SK-N-SH (cell line): ENCODE measurements around the gene ISOC2. TPM values are rescaled to one million over a fixed set of nuclear protein-coding genes. Genes with fewer than 3 reads are reported as not detected.

Experiments used
- CTCF ChIA-PET: fragments of 300-600, 350-600 bp; formaldehyde crosslinking; extraction: SDS; loops from one replicate; lab custom pipeline; 2021; lab: Yijun Ruan, JAX
- POLR2A ChIA-PET: fragments of 350-600 bp; sonication (Branson Sonifier 250); formaldehyde crosslinking; extraction: SDS; loops from one replicate; lab custom pipeline; 2020; ENCODE audit warnings: antibody characterized with exemption, inconsistent platforms; lab: Yijun Ruan, JAX
- DNase-seq: peaks from one replicate; pipeline ENCODE4 v3.0.0; 2012
- H2AFZ ChIP-seq: fragments of 200-600 bp; sonication (generic); 2 replicates; pipeline ENCODE4 v1.8.1; 2016; ENCODE audit warnings: antibody characterized with exemption, mild to moderate bottlenecking, low read depth
- H3F3A ChIP-seq: fragments of 200-600 bp; sonication (generic); replicated peaks from 2 replicates; pipeline ENCODE3; 2016; ENCODE audit warnings: antibody characterized with exemption, mild to moderate bottlenecking; ENCODE audit not compliant: insufficient read depth
- H3K27ac ChIP-seq, 2 experiments: fragments of 200-500 bp in 1 of 2; fragments of 200-600 bp in 1 of 2; sonication (Bioruptor generic) in 1 of 2; sonication (generic), shearing (Covaris generic) in 1 of 2; 2 replicates each; pipeline versions ENCODE4 v1.5.1 to v1.6.1; 2014 to 2016; ENCODE audit warnings: low read depth in 2 of 2, inconsistent platforms in 1 of 2, low read length in 1 of 2, mild to moderate bottlenecking in 1 of 2, mixed read lengths in 1 of 2
- H3K27me3 ChIP-seq: fragments of 200-600 bp; sonication (generic), shearing (Covaris generic); 2 replicates; pipeline ENCODE4 v1.6.1; 2016; ENCODE audit warnings: mixed run types; ENCODE audit not compliant: insufficient read depth
- H3K36me3 ChIP-seq, 2 experiments: fragments of 200-500 bp in 1 of 2; fragments of 200-600 bp in 1 of 2; sonication (Bioruptor generic) in 1 of 2; sonication (generic) in 1 of 2; replicated peaks in 1 of 2; 2 replicates each; pipeline versions ENCODE3 to v1.5.1; 2014 to 2016; ENCODE audit warnings: low read length in 1 of 2, mild to moderate bottlenecking in 1 of 2; ENCODE audit not compliant: insufficient read depth in 2 of 2, control insufficient read depth in 1 of 2
- H3K4me1 ChIP-seq, 2 experiments: fragments of 200-500 bp in 1 of 2; fragments of 200-600 bp in 1 of 2; sonication (Bioruptor generic) in 1 of 2; sonication (generic), shearing (Covaris generic) in 1 of 2; 2 replicates each; pipeline versions ENCODE4 v1.5.1 to v1.6.1; 2014 to 2016; ENCODE audit warnings: low read depth in 1 of 2, low read length in 1 of 2, mixed run types in 1 of 2; ENCODE audit not compliant: insufficient read depth in 2 of 2, control insufficient read depth in 1 of 2
- H3K4me2 ChIP-seq: fragments of 200-600 bp; sonication (generic), shearing (Covaris generic); 2 replicates; pipeline ENCODE4 v1.6.1; 2017; ENCODE audit warnings: mixed run types
- H3K4me3 ChIP-seq, 2 experiments: fragments of 200-500 bp in 1 of 2; fragments of 200-600 bp in 1 of 2; sonication (Bioruptor generic) in 1 of 2; sonication (generic), shearing (Covaris generic) in 1 of 2; 2 replicates each; pipeline versions ENCODE4 v1.5.1 to v1.8.1; 2014 to 2016; ENCODE audit warnings: low read depth in 2 of 2, inconsistent platforms in 1 of 2, low read length in 1 of 2, mild to moderate bottlenecking in 1 of 2, mixed read lengths in 1 of 2, moderate library complexity in 1 of 2
- H3K79me2 ChIP-seq: fragments of 200-600 bp; sonication (generic); 2 replicates; pipeline ENCODE4 v1.8.1; 2017; ENCODE audit warnings: mild to moderate bottlenecking; ENCODE audit not compliant: insufficient read depth
- H3K9ac ChIP-seq: fragments of 200-600 bp; sonication (generic); 2 replicates; pipeline ENCODE4 v1.6.1; 2017; ENCODE audit warnings: mixed run types
- H3K9me2 ChIP-seq: fragments of 200-600 bp; sonication (generic); 2 replicates; pipeline ENCODE4 v1.6.1; 2017; ENCODE audit warnings: mixed run types
- H3K9me3 ChIP-seq: fragments of 200-600 bp; sonication (generic); 2 replicates; pipeline ENCODE4 v1.6.1; 2017; ENCODE audit warnings: mixed run types, mild to moderate bottlenecking, moderate library complexity
- H4K20me1 ChIP-seq: fragments of 200-600 bp; sonication (generic); 2 replicates; pipeline ENCODE4 v1.6.1; 2017; ENCODE audit warnings: mild to moderate bottlenecking, mixed run types; ENCODE audit not compliant: insufficient read depth
- EP300 ChIP-seq, 2 experiments: IDR thresholded peaks; 2 replicates each; pipeline versions ENCODE4 v1.4.0 to v1.6.1; 2012; ENCODE audit warnings: borderline replicate concordance in 1 of 2, low read depth in 1 of 2, low read length in 1 of 2
- FOXJ3 ChIP-seq: sonication (generic); formaldehyde crosslinking; IDR thresholded peaks from 2 replicates; pipeline ENCODE4 v1.5.1; 2020; ENCODE audit warnings: mild to moderate bottlenecking, missing genetic modification reagents
- FOXM1 ChIP-seq: IDR thresholded peaks from 2 replicates; pipeline ENCODE4 v1.4.0; 2012; ENCODE audit warnings: low read depth, mild to moderate bottlenecking
- JUND ChIP-seq: IDR thresholded peaks from 2 replicates; pipeline ENCODE4 v1.4.0; 2012
- MEF2A ChIP-seq: IDR thresholded peaks from 2 replicates; pipeline ENCODE4 v1.4.0; 2012; ENCODE audit warnings: low read depth, borderline replicate concordance
- MXI1 ChIP-seq: IDR thresholded peaks from 2 replicates; pipeline ENCODE4 v1.6.1; 2012; ENCODE audit warnings: mild to moderate bottlenecking, low read depth, low read length, improper control_type of control experiment
- NFIC ChIP-seq: IDR thresholded peaks from 2 replicates; pipeline ENCODE4 v1.4.0; 2012; ENCODE audit warnings: borderline replicate concordance
- PBX3 ChIP-seq: IDR thresholded peaks from 2 replicates; pipeline ENCODE4; 2012
- RCOR1 ChIP-seq: fragments of 150-350 bp; IDR thresholded peaks from 2 replicates; pipeline ENCODE4 v1.6.1; 2017; ENCODE audit warnings: antibody characterized with exemption, low read length
- RFX5 ChIP-seq: IDR thresholded peaks from 2 replicates; pipeline ENCODE4 v1.6.1; 2012; ENCODE audit warnings: mild to moderate bottlenecking, improper control_type of control experiment, low read length
- RXRA ChIP-seq: IDR thresholded peaks from 2 replicates; pipeline ENCODE4 v1.4.0; 2012; ENCODE audit warnings: low read depth, mild to moderate bottlenecking, borderline replicate concordance
- SIN3A ChIP-seq: IDR thresholded peaks from 2 replicates; pipeline ENCODE4 v1.6.1; 2012; ENCODE audit warnings: low read depth, mild to moderate bottlenecking, low read length, moderate library complexity, borderline replicate concordance
- SMC3 ChIP-seq: IDR thresholded peaks from 2 replicates; pipeline ENCODE4 v1.6.1; 2012; ENCODE audit warnings: low read depth, low read length, improper control_type of control experiment
- TAF1 ChIP-seq: IDR thresholded peaks from 2 replicates; pipeline ENCODE4 v1.6.1; 2012; ENCODE audit warnings: low read depth, mild to moderate bottlenecking, low read length, moderate library complexity, borderline replicate concordance
- TEAD4 ChIP-seq: IDR thresholded peaks from 2 replicates; pipeline ENCODE4 v1.4.0; 2012; ENCODE audit warnings: mild to moderate bottlenecking, borderline replicate concordance; ENCODE audit not compliant: insufficient read depth
- WGBS: methylation state at CpG from one replicate; pipeline ENCODE4 v1.1.6; 2017; ENCODE audit warnings: low lambda C conversion rate; 5-methylcytosine and 5-hydroxymethylcytosine counted together
- polyA plus RNA-seq, 3 experiments: library from polyadenylated mRNA; depleted of rRNA; stranded (reverse); fragments of >200 nt; gene quantifications; 2 replicates each; pipeline ENCODE4 v1.2.3, GENCODE V29; 2012
- TF ChIP-seq, protein P1 (sequence below): IDR thresholded peaks from 2 replicates; pipeline ENCODE4 v1.6.1; 2012; ENCODE audit warnings: mild to moderate bottlenecking, low read depth, low read length, moderate library complexity
- TF ChIP-seq, protein P2 (sequence below): IDR thresholded peaks from 2 replicates; pipeline ENCODE4 v1.4.0; 2012; ENCODE audit warnings: low read depth
- TF ChIP-seq, protein P3 (sequence below): IDR thresholded peaks from 2 replicates; pipeline ENCODE4 v1.4.0; 2012; ENCODE audit warnings: low read depth, borderline replicate concordance
- TF ChIP-seq, protein P4 (sequence below): fragments of 200-600 bp; sonication (generic); IDR thresholded peaks from 2 replicates; pipeline ENCODE4 v1.6.1; 2017; ENCODE audit warnings: antibody characterized with exemption, mild to moderate bottlenecking, moderate library complexity

ISOC2 gene
- polyA plus RNA-seq, 1 of the 3 experiments (the other 2 are of a cell fraction) = 65.4 TPM

DNA sequence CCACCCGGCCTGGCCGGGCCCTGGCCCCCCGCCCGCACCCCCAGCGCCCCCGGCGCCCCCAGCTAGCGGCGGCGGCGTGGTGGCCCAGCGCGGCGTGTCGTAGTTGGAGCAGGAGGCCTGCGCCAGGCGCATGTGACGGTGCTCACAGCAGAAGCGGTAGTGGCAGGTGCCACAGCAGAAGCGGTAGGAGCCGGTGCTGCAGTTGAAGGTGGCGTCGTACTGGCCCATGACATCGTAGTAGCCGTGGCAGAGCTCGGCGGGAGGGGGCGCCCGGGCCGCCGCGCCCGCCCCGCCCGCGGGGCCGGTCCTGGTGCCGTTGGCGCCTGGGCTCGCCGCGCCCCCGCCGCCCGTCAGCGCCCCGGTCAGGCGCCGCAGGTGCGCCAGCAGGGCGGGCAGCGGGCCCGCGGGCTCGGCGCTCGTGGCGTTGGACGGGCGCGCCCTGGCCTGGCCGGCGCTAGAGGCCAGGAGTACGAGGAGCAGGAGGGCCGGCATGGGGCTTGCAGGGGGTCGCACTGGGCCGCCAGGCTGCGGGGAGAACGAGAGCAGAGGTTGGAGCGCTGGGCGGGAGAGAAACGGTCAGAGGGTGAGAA is 19.0 kb downstream of the ISOC2 start:
- Histone ChIP-seq H3K9me3 (no peaks in the 10 kb centered on the region), H3K36me3 (no peaks in the 10 kb centered on the region), H3K79me2 (no peaks in the 10 kb centered on the region), H3K27ac (no peak overlapping the region), H4K20me1 (peaks cover 5% of the 10 kb centered on the region; the same call in 1 of the 2 replicates), H3K9me2 (no peaks in the 10 kb centered on the region), H3K4me1 (peaks cover 0 to 6% of the 10 kb centered on the region in 2 experiments; a peak in 1 of 4 replicates), H3K4me2 (no peak overlapping the region), H3K9ac (no peak overlapping the region), H3K27me3 (peaks cover 59% of the 10 kb centered on the region), H3F3A (peaks cover 8% of the 10 kb centered on the region), H3K4me3 (no peak overlapping the region), H2AFZ (no peak overlapping the region)
- ChIA-PET POLR2A (no interaction called here), CTCF (interaction anchor here (1.0 to 2.8 kb wide), 5 partner anchors 24 to 302 kb away, joined by 4 to 13 read pairs (median 6); no protein-coding TSS in a partner anchor)
- WGBS = under 1% methylated on average over 15 of the region's 72 CpGs
- DNase-seq = peak; percentile 59
- TF ChIP-seq RCOR1 (no peak), TAF1 (no peak), FOXJ3 (CRISPR knock-in tag) (no peak), FOXM1 (no peak), SIN3A (no peak), MXI1 (no peak), MEF2A (no peak)

DNA sequence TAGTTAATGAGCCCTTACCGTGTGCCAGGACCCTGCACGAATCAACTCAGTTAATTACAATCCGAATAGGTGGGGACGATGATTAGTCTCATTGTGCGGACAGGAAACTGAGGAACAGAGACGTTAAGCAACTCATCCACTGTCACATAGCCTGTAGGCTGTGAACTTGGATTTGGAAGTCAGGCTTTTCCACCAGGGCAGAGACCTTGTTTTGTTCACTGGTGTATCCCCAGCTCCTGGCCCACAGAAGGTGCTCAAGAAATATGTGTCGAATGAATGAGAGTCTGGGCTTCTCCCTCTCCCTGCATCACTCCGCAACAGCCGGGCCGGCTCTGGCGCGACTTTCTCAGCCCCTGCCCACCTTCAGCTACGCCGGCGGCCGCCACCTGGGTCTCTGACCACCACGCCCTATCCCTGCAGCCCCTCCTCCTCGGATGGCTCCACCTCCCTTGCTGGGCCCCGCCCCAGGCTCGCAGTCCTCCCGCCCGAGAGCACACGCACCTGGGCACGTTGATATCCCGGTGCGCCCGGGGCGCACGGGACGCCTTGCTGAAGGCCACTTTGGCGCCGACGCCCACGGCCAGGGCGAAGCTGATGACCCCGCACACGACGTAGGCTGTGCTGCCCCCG is 19.6 kb downstream of the ISOC2 start:
- TF ChIP-seq NFIC = no peak
- no peak for TF ChIP-seq SMC3
- TF ChIP-seq RXRA = no peak
- no peak for TF ChIP-seq TEAD4
- no peak for TF ChIP-seq EP300 (IDR thresholded peaks at IDR 0.05; ENCODE audit: borderline replicate concordance in 1 of 2, low read depth in 1 of 2, low read length in 1 of 2)
- TF ChIP-seq RFX5 = no peak
- no peak for TF ChIP-seq MXI1
- no peak for TF ChIP-seq RCOR1
- TF ChIP-seq, protein P1, sequence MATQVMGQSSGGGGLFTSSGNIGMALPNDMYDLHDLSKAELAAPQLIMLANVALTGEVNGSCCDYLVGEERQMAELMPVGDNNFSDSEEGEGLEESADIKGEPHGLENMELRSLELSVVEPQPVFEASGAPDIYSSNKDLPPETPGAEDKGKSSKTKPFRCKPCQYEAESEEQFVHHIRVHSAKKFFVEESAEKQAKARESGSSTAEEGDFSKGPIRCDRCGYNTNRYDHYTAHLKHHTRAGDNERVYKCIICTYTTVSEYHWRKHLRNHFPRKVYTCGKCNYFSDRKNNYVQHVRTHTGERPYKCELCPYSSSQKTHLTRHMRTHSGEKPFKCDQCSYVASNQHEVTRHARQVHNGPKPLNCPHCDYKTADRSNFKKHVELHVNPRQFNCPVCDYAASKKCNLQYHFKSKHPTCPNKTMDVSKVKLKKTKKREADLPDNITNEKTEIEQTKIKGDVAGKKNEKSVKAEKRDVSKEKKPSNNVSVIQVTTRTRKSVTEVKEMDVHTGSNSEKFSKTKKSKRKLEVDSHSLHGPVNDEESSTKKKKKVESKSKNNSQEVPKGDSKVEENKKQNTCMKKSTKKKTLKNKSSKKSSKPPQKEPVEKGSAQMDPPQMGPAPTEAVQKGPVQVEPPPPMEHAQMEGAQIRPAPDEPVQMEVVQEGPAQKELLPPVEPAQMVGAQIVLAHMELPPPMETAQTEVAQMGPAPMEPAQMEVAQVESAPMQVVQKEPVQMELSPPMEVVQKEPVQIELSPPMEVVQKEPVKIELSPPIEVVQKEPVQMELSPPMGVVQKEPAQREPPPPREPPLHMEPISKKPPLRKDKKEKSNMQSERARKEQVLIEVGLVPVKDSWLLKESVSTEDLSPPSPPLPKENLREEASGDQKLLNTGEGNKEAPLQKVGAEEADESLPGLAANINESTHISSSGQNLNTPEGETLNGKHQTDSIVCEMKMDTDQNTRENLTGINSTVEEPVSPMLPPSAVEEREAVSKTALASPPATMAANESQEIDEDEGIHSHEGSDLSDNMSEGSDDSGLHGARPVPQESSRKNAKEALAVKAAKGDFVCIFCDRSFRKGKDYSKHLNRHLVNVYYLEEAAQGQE = no peak
- TF ChIP-seq SIN3A = no peak
- TF ChIP-seq, protein P2, sequence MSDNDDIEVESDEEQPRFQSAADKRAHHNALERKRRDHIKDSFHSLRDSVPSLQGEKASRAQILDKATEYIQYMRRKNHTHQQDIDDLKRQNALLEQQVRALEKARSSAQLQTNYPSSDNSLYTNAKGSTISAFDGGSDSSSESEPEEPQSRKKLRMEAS = no peak
- TF ChIP-seq JUND = no peak
- TF ChIP-seq TAF1 = no peak
- TF ChIP-seq, protein P3, sequence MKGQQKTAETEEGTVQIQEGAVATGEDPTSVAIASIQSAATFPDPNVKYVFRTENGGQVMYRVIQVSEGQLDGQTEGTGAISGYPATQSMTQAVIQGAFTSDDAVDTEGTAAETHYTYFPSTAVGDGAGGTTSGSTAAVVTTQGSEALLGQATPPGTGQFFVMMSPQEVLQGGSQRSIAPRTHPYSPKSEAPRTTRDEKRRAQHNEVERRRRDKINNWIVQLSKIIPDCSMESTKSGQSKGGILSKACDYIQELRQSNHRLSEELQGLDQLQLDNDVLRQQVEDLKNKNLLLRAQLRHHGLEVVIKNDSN = no peak
- TF ChIP-seq, protein P4, sequence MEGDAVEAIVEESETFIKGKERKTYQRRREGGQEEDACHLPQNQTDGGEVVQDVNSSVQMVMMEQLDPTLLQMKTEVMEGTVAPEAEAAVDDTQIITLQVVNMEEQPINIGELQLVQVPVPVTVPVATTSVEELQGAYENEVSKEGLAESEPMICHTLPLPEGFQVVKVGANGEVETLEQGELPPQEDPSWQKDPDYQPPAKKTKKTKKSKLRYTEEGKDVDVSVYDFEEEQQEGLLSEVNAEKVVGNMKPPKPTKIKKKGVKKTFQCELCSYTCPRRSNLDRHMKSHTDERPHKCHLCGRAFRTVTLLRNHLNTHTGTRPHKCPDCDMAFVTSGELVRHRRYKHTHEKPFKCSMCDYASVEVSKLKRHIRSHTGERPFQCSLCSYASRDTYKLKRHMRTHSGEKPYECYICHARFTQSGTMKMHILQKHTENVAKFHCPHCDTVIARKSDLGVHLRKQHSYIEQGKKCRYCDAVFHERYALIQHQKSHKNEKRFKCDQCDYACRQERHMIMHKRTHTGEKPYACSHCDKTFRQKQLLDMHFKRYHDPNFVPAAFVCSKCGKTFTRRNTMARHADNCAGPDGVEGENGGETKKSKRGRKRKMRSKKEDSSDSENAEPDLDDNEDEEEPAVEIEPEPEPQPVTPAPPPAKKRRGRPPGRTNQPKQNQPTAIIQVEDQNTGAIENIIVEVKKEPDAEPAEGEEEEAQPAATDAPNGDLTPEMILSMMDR = no peak
- TF ChIP-seq PBX3 = no peak
- TF ChIP-seq, all 33 proteins: peak for 0
- Histone ChIP-seq H3K27me3 (peaks cover 53% of the 10 kb centered on the region), H3K36me3 (no peaks in the 10 kb centered on the region), H3K4me1 (peaks cover 0 to 6% of the 10 kb centered on the region in 2 experiments; a peak in 1 of 4 replicates), H3K9me2 (no peaks in the 10 kb centered on the region), H2AFZ (no peak overlapping the region), H3K4me2 (no peak overlapping the region), H3K9ac (no peak overlapping the region), H3K4me3 (no peak overlapping the region), H4K20me1 (no peaks in the 10 kb centered on the region), H3K79me2 (no peaks in the 10 kb centered on the region), H3K27ac (no peak overlapping the region), H3F3A (peaks cover 2% of the 10 kb centered on the region), H3K9me3 (no peaks in the 10 kb centered on the region)
- ChIA-PET CTCF (interaction anchor here (1.0 to 2.8 kb wide), 6 partner anchors 24 to 301 kb away, joined by 3 to 13 read pairs (median 6); no protein-coding TSS in a partner anchor), POLR2A (no interaction called here)
- WGBS = 9% methylated on average over 17 of the region's 39 CpGs
- DNase-seq = no peak
